Breast epithelium (tissue), 4 donors: ENCODE data around the gene BIRC5. TPM values are rescaled to one million over a fixed set of nuclear protein-coding genes. Genes with fewer than 3 reads are reported as not detected.
"Not testable (repeated sequence)": the region's sequence is repeated elsewhere in the genome, so short reads cannot be mapped to it uniquely, and the experiment has no call there.

Experiments
- DNase-seq, 2 donors: peaks; one replicate each; pipeline ENCODE4 v3.0.0-alpha.2; 2019; ENCODE audit warnings: low spot score in 2 of 2
- H3K27ac ChIP-seq, 2 donors: fragments of 200-600 bp; sonication (generic) in 1 of 2; one replicate each; pipeline ENCODE4 v1.5.1; 2016 to 2019; ENCODE audit warnings: mild to moderate bottlenecking in 1 of 2
- H3K27me3 ChIP-seq, 2 donors: fragments of 200-600 bp; sonication (generic) in 1 of 2; one replicate each; pipeline versions ENCODE4 v1.5.1 to v1.6.0; 2017 to 2019; ENCODE audit warnings: control low read depth in 1 of 2, mild to moderate bottlenecking in 1 of 2
- H3K36me3 ChIP-seq: fragments of 200-600 bp; one replicate; pipeline ENCODE4 v1.5.1; 2019
- H3K4me1 ChIP-seq, 2 donors: fragments of 200-600 bp; sonication (generic); one replicate each; pipeline ENCODE4 v1.5.1; 2016 to 2019; ENCODE audit warnings: control low read depth in 1 of 2
- H3K4me3 ChIP-seq, 3 donors: fragments of 200-600 bp; sonication (generic); 1 replicate in 2 of 3; 2 replicates in 1 of 3; pipeline ENCODE4 v1.5.1; 2016 to 2019; ENCODE audit warnings: mild to moderate bottlenecking in 3 of 3, moderate library complexity in 2 of 3
- H3K9me3 ChIP-seq, 2 donors: fragments of 200-600 bp; sonication (generic) in 1 of 2; one replicate each; pipeline ENCODE4 v1.5.1; 2016 to 2019; ENCODE audit warnings: control low read depth in 1 of 2
- CTCF ChIP-seq, 3 donors: fragments of 450-650 bp; IDR thresholded peaks; one replicate each; pipeline ENCODE4 v1.5.1; 2016 to 2017; ENCODE audit warnings: antibody characterized with exemption in 3 of 3, mild to moderate bottlenecking in 3 of 3, moderate library complexity in 3 of 3
- POLR2A ChIP-seq: fragments of 450-650 bp; IDR thresholded peaks from one replicate; pipeline ENCODE4 v1.6.1; 2016; ENCODE audit warnings: antibody characterized with exemption, mild to moderate bottlenecking, moderate library complexity
- POLR2AphosphoS5 ChIP-seq, 3 donors: sonication (generic); formaldehyde crosslinking; IDR thresholded peaks; one replicate each; pipeline ENCODE4 v1.6.1; 2017; ENCODE audit warnings: antibody characterized with exemption in 3 of 3
- intact Hi-C: fragments of 100-400 bp; cut with DNase I; formaldehyde crosslinking; loops from one replicate; pipeline ENCODE4 v1.15.1; 2023; ENCODE audit warnings: low total_unique reads
- total RNA-seq, 3 donors: library from RNA; depleted of rRNA; stranded (reverse); fragments of >200 nt; gene quantifications; one replicate each; pipeline ENCODE4 v1.1.0, GENCODE V29; 2016

The BIRC5 gene
- total RNA-seq, 3 donors from 2014 or later, result 0.29 to 1.9 (median 0.33) TPM

DNA sequence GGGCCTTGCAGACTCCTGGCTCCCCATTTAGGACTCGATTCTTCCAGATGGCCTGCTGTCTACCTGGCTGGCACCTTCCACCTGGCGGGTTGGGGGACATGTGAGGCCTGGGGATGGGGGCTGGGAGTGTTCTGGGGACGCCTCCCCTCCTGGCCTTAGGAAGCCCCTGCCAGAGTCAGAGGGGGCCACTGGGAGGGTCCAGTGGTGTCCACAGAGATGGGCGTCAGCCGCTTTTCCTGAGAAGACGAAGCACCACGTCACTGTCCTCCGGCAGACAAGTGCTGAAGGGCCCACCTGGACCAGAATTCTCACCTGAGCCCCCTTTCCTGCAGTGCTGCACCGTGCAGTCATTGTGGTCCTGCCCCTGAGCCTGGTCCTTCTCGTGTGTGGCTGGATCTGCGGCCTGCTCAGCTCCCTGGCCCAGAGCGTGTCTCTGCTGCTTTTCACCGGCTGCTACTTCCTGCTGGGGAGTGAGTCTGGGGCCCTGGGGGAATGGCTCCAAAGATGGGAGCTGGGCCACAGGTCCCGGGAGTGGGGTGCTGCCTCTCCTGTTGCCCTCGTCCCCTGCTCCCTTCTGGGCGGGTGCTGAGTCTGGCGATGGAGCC, 20.3 kb downstream of the BIRC5 start:
- no peaks in the 10 kb centered on the region for H3K36me3 ChIP-seq
- no peak overlapping the region for H3K27ac ChIP-seq
- H3K4me1 ChIP-seq, result no peaks in the 10 kb centered on the region
- peaks cover 5 to 24% of the 10 kb centered on the region in 2 donors for H3K27me3 ChIP-seq
- no peak for DNase-seq
- TF ChIP-seq POLR2AphosphoS5 (IDR thresholded peaks at IDR 0.05), result no peak
- no peak for TF ChIP-seq POLR2A
- no peak for TF ChIP-seq CTCF (IDR thresholded peaks at IDR 0.05)
- H3K4me3 ChIP-seq, result no peak overlapping the region
- H3K9me3 ChIP-seq, result no peaks in the 10 kb centered on the region
- intact Hi-C loops, result loop anchor here (10.0 kb wide), 1 partner anchor 1620 kb away; no protein-coding TSS in a partner anchor

- not testable (repeated sequence) for H3K9me3 ChIP-seq, H3K4me1 ChIP-seq, H3K36me3 ChIP-seq, H3K27ac ChIP-seq, DNase-seq, H3K4me3 ChIP-seq
- peaks cover 5 to 24% of the 10 kb centered on the region in 2 donors for H3K27me3 ChIP-seq
- intact Hi-C loops, result loop anchor here (10.0 kb wide), 1 partner anchor 1620 kb away; no protein-coding TSS in a partner anchor
These were observed 21.0 kb downstream of the BIRC5 start for GRCh38 chr17:78235022-78235421.

DNA sequence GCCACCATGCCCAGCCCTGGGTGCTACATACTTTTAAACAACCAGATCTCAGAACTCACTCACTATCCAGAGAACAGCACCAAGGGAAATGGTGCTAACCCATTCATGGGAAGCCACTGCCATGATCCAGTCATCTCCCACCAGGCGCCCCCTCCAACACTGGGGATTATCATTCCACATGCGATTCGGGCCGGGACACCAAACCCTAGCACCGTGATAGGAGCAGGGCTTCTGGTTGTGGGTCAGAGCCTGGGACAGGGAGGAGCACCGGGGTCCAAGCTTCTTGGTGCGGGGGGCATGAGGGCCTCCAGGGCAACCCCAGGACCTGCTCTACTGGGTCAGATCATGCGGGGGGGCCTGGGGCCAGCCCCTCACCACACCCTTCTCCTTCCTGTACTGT, 21.8 kb downstream of the BIRC5 start:
- DNase-seq, result no peak
- Histone ChIP-seq H3K27ac (no peak overlapping the region), H3K27me3 (peaks cover 5 to 18% of the 10 kb centered on the region in 2 donors), H3K4me1 (no peaks in the 10 kb centered on the region), H3K9me3 (no peaks in the 10 kb centered on the region), H3K4me3 (no peak overlapping the region), H3K36me3 (no peaks in the 10 kb centered on the region)
- no peak for TF ChIP-seq CTCF (IDR thresholded peaks at IDR 0.05)
- TF ChIP-seq POLR2AphosphoS5 (IDR thresholded peaks at IDR 0.05), result no peak
- no peak for TF ChIP-seq POLR2A
- intact Hi-C loops, result loop anchor here (10.0 kb wide), 1 partner anchor 1619 kb away; no protein-coding TSS in a partner anchor

GRCh38 chr17:78236362-78237127, 22.5 kb downstream of the BIRC5 start:
- intact Hi-C loops, result loop anchor here (10.0 kb wide), 1 partner anchor 1618 kb away; no protein-coding TSS in a partner anchor
- no peak for DNase-seq
- no peaks in the 10 kb centered on the region for H3K9me3 ChIP-seq

GRCh38 chr17:78237401-78238012, 23.5 kb downstream of the BIRC5 start:
- DNase-seq, result no peak
- no peaks in the 10 kb centered on the region for H3K36me3 ChIP-seq
- H3K4me3 ChIP-seq, result no peak overlapping the region
- TF ChIP-seq CTCF (IDR thresholded peaks at IDR 0.05) (no peak), POLR2A (no peak)
- intact Hi-C loops, result loop anchor here (10.0 kb wide), 1 partner anchor 1617 kb away; no protein-coding TSS in a partner anchor
- H3K27me3 ChIP-seq, result peaks cover 0 to 3% of the 10 kb centered on the region in 2 donors
- H3K4me1 ChIP-seq, result no peaks in the 10 kb centered on the region
- no peak overlapping the region for H3K27ac ChIP-seq
- H3K9me3 ChIP-seq, result no peaks in the 10 kb centered on the region

More at GRCh38 chr17:78236362-78237127, 22.5 kb downstream of the BIRC5 start:
- Histone ChIP-seq H3K36me3 (no peaks in the 10 kb centered on the region), H3K27me3 (peaks cover 0 to 11% of the 10 kb centered on the region in 2 donors), H3K4me1 (no peaks in the 10 kb centered on the region), H3K27ac (no peak overlapping the region), H3K4me3 (no peak overlapping the region)
- TF ChIP-seq CTCF (IDR thresholded peaks at IDR 0.05), result no peak
- no peak for TF ChIP-seq POLR2A
- TF ChIP-seq POLR2AphosphoS5 (IDR thresholded peaks at IDR 0.05), result no peak
